Stomach (tissue), 4 donors: ENCODE data around the gene CFAP52.

Source experiments
- EP300 ChIP-seq: sonication (generic); formaldehyde crosslinking; IDR thresholded peaks from one replicate; pipeline ENCODE4 v1.6.1; 2017; ENCODE audit warnings: antibody characterized with exemption
- POLR2A ChIP-seq, 4 donors: fragments of 450-650 bp; IDR thresholded peaks; one replicate each; pipeline ENCODE4 v1.6.1; 2016; ENCODE audit warnings: antibody characterized with exemption in 4 of 4, control low read depth in 2 of 4, mild to moderate bottlenecking in 1 of 4, moderate library complexity in 1 of 4

GRCh38 chr17:9549215-9549614, 27.2 kb upstream of the CFAP52 start:
- TF ChIP-seq EP300: no peak
- TF ChIP-seq POLR2A (IDR thresholded peaks at IDR 0.05): no peak
